HG02840 (cell line): ENCODE measurements around the gene SELPLG.
"Not testable (repeated sequence)": the region's sequence is repeated elsewhere in the genome, so short reads cannot be mapped to it uniquely, and the experiment has no call there.

Source experiments
- ATAC-seq: cut with Tn5 transposase; IDR thresholded peaks from one replicate; pipeline ENCODE4 v1.9.1; 2021; ENCODE audit warnings: mild to moderate bottlenecking, moderate library complexity, moderate number of reproducible peaks; ENCODE audit not compliant: unreplicated experiment, low FRiP score

The SELPLG gene

GRCh38 chr12:108621161-108621560, 12.5 kb downstream of the SELPLG start:
- ATAC-seq, result no peak

- ATAC-seq, result no peak
Measured at GRCh38 chr12:108620236-108620879, 13.3 kb downstream of the SELPLG start.

- ATAC-seq, result no peak
Measured at GRCh38 chr12:108619369-108620160, 14.1 kb downstream of the SELPLG start.

- not testable (repeated sequence) for ATAC-seq
Measured at GRCh38 chr12:108618953-108619274, 14.8 kb downstream of the SELPLG start.

- ATAC-seq, result no peak
Measured at GRCh38 chr12:108618079-108618952, 15.4 kb downstream of the SELPLG start.

GRCh38 chr12:108616941-108617858, 16.5 kb downstream of the SELPLG start:
- ATAC-seq, result peak; percentile 70

GRCh38 chr12:108616359-108616758, 17.3 kb downstream of the SELPLG start:
- no peak for ATAC-seq

GRCh38 chr12:108615918-108616317, 17.8 kb downstream of the SELPLG start:
- ATAC-seq, result no peak

- no peak for ATAC-seq
Measured at GRCh38 chr12:108614639-108615038, 19.1 kb downstream of the SELPLG start.

GRCh38 chr12:108614041-108614440, 19.7 kb downstream of the SELPLG start:
- ATAC-seq, result no peak

GRCh38 chr12:108613548-108613947, 20.1 kb downstream of the SELPLG start:
- no peak for ATAC-seq

- no peak for ATAC-seq
Measured at GRCh38 chr12:108612788-108613282, 20.9 kb downstream of the SELPLG start.

- no peak for ATAC-seq
Measured at GRCh38 chr12:108611884-108612415, 21.7 kb downstream of the SELPLG start.

- ATAC-seq, result no peak
Measured at GRCh38 chr12:108610856-108611605, 22.7 kb downstream of the SELPLG start.

GRCh38 chr12:108610336-108610815, 23.3 kb downstream of the SELPLG start:
- no peak for ATAC-seq

GRCh38 chr12:108609537-108610335, 24.0 kb downstream of the SELPLG start:
- no peak for ATAC-seq

- ATAC-seq, result no peak
Measured at GRCh38 chr12:108608616-108609015, 25.1 kb downstream of the SELPLG start.

GRCh38 chr12:108607981-108608600, 25.6 kb downstream of the SELPLG start:
- ATAC-seq, result no peak
